ACC112 (cell line): ENCODE results near the gene TRPV3.

Experiments
- H2AFZ ChIP-seq: fragments of 200-600 bp; sonication (generic); one replicate; pipeline ENCODE4 v1.6.0; 2017; ENCODE audit warnings: antibody characterized with exemption, low read length; ENCODE audit not compliant: unreplicated experiment
- H3K27ac ChIP-seq: fragments of 200-600 bp; sonication (generic); 2 replicates; pipeline ENCODE4 v1.5.1; 2014; ENCODE audit warnings: low read depth, mild to moderate bottlenecking, antibody characterized with exemption, low read length, moderate library complexity
- H3K27me3 ChIP-seq: fragments of 200-600 bp; sonication (generic); 2 replicates; pipeline ENCODE4 v1.6.1; 2014; ENCODE audit warnings: mild to moderate bottlenecking, antibody characterized with exemption, low read length, moderate library complexity, mixed read lengths; ENCODE audit not compliant: insufficient read depth
- H3K36me3 ChIP-seq: fragments of 200-600 bp; sonication (generic); 2 replicates; pipeline ENCODE4 v1.6.1; 2016; ENCODE audit warnings: mild to moderate bottlenecking, antibody characterized with exemption, low read length, moderate library complexity, mixed read lengths; ENCODE audit not compliant: insufficient read depth
- H3K4me1 ChIP-seq: fragments of 200-600 bp; sonication (generic); one replicate; pipeline ENCODE4 v1.6.1; 2016; ENCODE audit warnings: low read length, mixed read lengths; ENCODE audit not compliant: insufficient read depth, unreplicated experiment, control insufficient read depth
- H3K4me3 ChIP-seq: fragments of 200-600 bp; sonication (generic); 2 replicates; pipeline ENCODE4 v1.5.1; 2014; ENCODE audit warnings: mild to moderate bottlenecking, low read depth, low read length
- H3K79me2 ChIP-seq: fragments of 200-600 bp; sonication (generic); one replicate; pipeline ENCODE4 v1.6.0; 2016; ENCODE audit warnings: low read length; ENCODE audit not compliant: control insufficient read depth, unreplicated experiment, insufficient read depth

The TRPV3 gene

GRCh38 chr17:3545151-3545550 is 12.5 kb downstream of the TRPV3 start:
- peaks cover 3% of the 10 kb centered on the region; the same call in 1 of the 2 replicates for H3K27me3 ChIP-seq
- no peak overlapping the region for H2AFZ ChIP-seq
- H3K36me3 ChIP-seq: no peaks in the 10 kb centered on the region
- H3K4me1 ChIP-seq: no peaks in the 10 kb centered on the region
- no peak overlapping the region for H3K4me3 ChIP-seq
- H3K27ac ChIP-seq: no peak overlapping the region
- no peaks in the 10 kb centered on the region for H3K79me2 ChIP-seq

- Histone ChIP-seq H3K36me3 (no peaks in the 10 kb centered on the region), H3K79me2 (no peaks in the 10 kb centered on the region), H3K27me3 (peaks cover 2% of the 10 kb centered on the region; the same call in 1 of the 2 replicates), H3K4me1 (no peaks in the 10 kb centered on the region), H3K4me3 (no peak overlapping the region), H3K27ac (no peak overlapping the region), H2AFZ (no peak overlapping the region)
These were observed 13.2 kb downstream of the TRPV3 start for GRCh38 chr17:3544365-3544764.

GRCh38 chr17:3543453-3543852 is 14.2 kb downstream of the TRPV3 start:
- Histone ChIP-seq H3K4me3 (no peak overlapping the region), H3K27ac (no peak overlapping the region), H3K27me3 (no peaks in the 10 kb centered on the region), H3K79me2 (no peaks in the 10 kb centered on the region), H3K4me1 (no peaks in the 10 kb centered on the region), H3K36me3 (no peaks in the 10 kb centered on the region), H2AFZ (no peak overlapping the region)

- no peak overlapping the region for H2AFZ ChIP-seq
- no peak overlapping the region for H3K4me3 ChIP-seq
- H3K4me1 ChIP-seq: no peaks in the 10 kb centered on the region
- H3K79me2 ChIP-seq: no peaks in the 10 kb centered on the region
- no peak overlapping the region for H3K27ac ChIP-seq
- no peaks in the 10 kb centered on the region for H3K27me3 ChIP-seq
- H3K36me3 ChIP-seq: no peaks in the 10 kb centered on the region
These were observed 15.1 kb downstream of the TRPV3 start for GRCh38 chr17:3542410-3543088.

- no peaks in the 10 kb centered on the region for H3K4me1 ChIP-seq
- no peaks in the 10 kb centered on the region for H3K27me3 ChIP-seq
- no peak overlapping the region for H3K27ac ChIP-seq
- no peak overlapping the region for H3K4me3 ChIP-seq
- no peaks in the 10 kb centered on the region for H3K79me2 ChIP-seq
- no peaks in the 10 kb centered on the region for H3K36me3 ChIP-seq
- no peak overlapping the region for H2AFZ ChIP-seq
These were observed 17.6 kb downstream of the TRPV3 start for GRCh38 chr17:3539881-3540540.

GRCh38 chr17:3536716-3537115 is 20.9 kb downstream of the TRPV3 start:
- Histone ChIP-seq H2AFZ (no peak overlapping the region), H3K4me1 (no peaks in the 10 kb centered on the region), H3K4me3 (no peak overlapping the region), H3K79me2 (no peaks in the 10 kb centered on the region), H3K27ac (no peak overlapping the region), H3K36me3 (no peaks in the 10 kb centered on the region), H3K27me3 (no peaks in the 10 kb centered on the region)

- Histone ChIP-seq H3K4me3 (peak overlapping the region; percentile 78), H2AFZ (peak overlapping the region; percentile 86)
These were observed 22.2 kb downstream of the TRPV3 start for GRCh38 chr17:3535253-3535995.

GRCh38 chr17:3534881-3535252 is 22.7 kb downstream of the TRPV3 start:
- Histone ChIP-seq H3K4me3 (peak overlapping the region; percentile 13; the same call in 1 of the 2 replicates), H3K4me1 (no peaks in the 10 kb centered on the region), H3K79me2 (no peaks in the 10 kb centered on the region), H2AFZ (no peak overlapping the region), H3K27me3 (no peaks in the 10 kb centered on the region), H3K27ac (no peak overlapping the region), H3K36me3 (no peaks in the 10 kb centered on the region)

More at GRCh38 chr17:3535253-3535995, 22.2 kb downstream of the TRPV3 start:
- Histone ChIP-seq H3K27me3 (no peaks in the 10 kb centered on the region), H3K4me1 (no peaks in the 10 kb centered on the region), H3K36me3 (no peaks in the 10 kb centered on the region), H3K79me2 (no peaks in the 10 kb centered on the region), H3K27ac (peak overlapping the region; percentile 28)

GRCh38 chr17:3533752-3534151 is 23.9 kb downstream of the TRPV3 start:
- Histone ChIP-seq H3K27ac (no peak overlapping the region), H3K27me3 (no peaks in the 10 kb centered on the region), H2AFZ (no peak overlapping the region), H3K79me2 (no peaks in the 10 kb centered on the region), H3K36me3 (no peaks in the 10 kb centered on the region), H3K4me1 (no peaks in the 10 kb centered on the region), H3K4me3 (no peak overlapping the region)

GRCh38 chr17:3532859-3533142 is 24.8 kb downstream of the TRPV3 start:
- no peak overlapping the region for H2AFZ ChIP-seq
- H3K36me3 ChIP-seq: no peaks in the 10 kb centered on the region
- H3K27me3 ChIP-seq: no peaks in the 10 kb centered on the region
- no peak overlapping the region for H3K4me3 ChIP-seq
- no peak overlapping the region for H3K27ac ChIP-seq
- no peaks in the 10 kb centered on the region for H3K79me2 ChIP-seq
- H3K4me1 ChIP-seq: no peaks in the 10 kb centered on the region
